HCT116 (cell line): ENCODE results near the gene FAHD1. TPM values are rescaled to one million over a fixed set of nuclear protein-coding genes. Genes with fewer than 3 reads are reported as not detected.

ENCODE experiments used
- ATAC-seq: fragments of 200-7000 bp; cut with Tn5 transposase; 2 replicates; pipeline ENCODE4 v1.9.1; 2020; ENCODE audit warnings: mild to moderate bottlenecking, moderate library complexity
- BruUV-seq: library from RNA; stranded (reverse); fragments of 400-500 nt; replicated peaks from 2 replicates; lab custom pipeline; 2021; lab: Mats Ljungman, UMichigan
- CTCF ChIA-PET: fragments of 300-600 bp; sonication (Branson Sonifier 250); formaldehyde crosslinking; loops from one replicate; lab custom pipeline; 2021; ENCODE audit warnings: antibody characterized with exemption; lab: Charles Lee
- POLR2A ChIA-PET: fragments of 300-600, 350-600 bp; sonication (Branson Sonifier 250); formaldehyde crosslinking; loops from one replicate; lab custom pipeline; 2021; ENCODE audit warnings: antibody characterized with exemption; lab: Charles Lee
- RAD21 ChIA-PET, 2 experiments: fragments of 300-600 bp; sonication (Branson Sonifier 250); formaldehyde crosslinking; loops; one replicate each; lab custom pipeline; 2023; ENCODE audit warnings: low total read pairs in 2 of 2; ENCODE audit not compliant: uncharacterized antibody in 2 of 2, unreplicated experiment in 2 of 2, low non-redundant PET in 1 of 2; lab: Charles Lee
- DNase-seq: peaks from one replicate; pipeline ENCODE4 v3.0.0-alpha.2; 2010; ENCODE audit warnings: low read depth, low spot score
- H2AFZ ChIP-seq: fragments of 200-600 bp; shearing (Covaris generic), sonication (generic); 2 replicates; pipeline ENCODE4 v1.6.1; 2017; ENCODE audit warnings: low read depth, mixed run types, mixed read lengths, antibody characterized with exemption, low read length; ENCODE audit not compliant: poor library complexity, severe bottlenecking
- H3K27ac ChIP-seq: 2 replicates; pipeline ENCODE4 v1.5.1; 2012; ENCODE audit warnings: low read depth, low read length
- H3K27me3 ChIP-seq: fragments of 200-600 bp; sonication (generic); 2 replicates; pipeline ENCODE4 v1.6.1; 2016; ENCODE audit warnings: mixed run types, low read length, mixed read lengths; ENCODE audit not compliant: insufficient read depth
- H3K36me3 ChIP-seq, 2 experiments: fragments of 200-500 bp in 1 of 2; fragments of 200-600 bp in 1 of 2; sonication (Bioruptor generic) in 1 of 2; sonication (generic) in 1 of 2; 2 replicates each; pipeline versions ENCODE4 v1.5.1 to v1.6.1; 2014 to 2016; ENCODE audit warnings: low read length in 2 of 2, inconsistent platforms in 1 of 2, mixed read lengths in 1 of 2, mixed run types in 1 of 2; ENCODE audit not compliant: insufficient read depth in 2 of 2, control insufficient read depth in 1 of 2
- H3K4me1 ChIP-seq, 2 experiments: fragments of 200-600 bp in 1 of 2; sonication (generic) in 1 of 2; 2 replicates each; pipeline versions ENCODE4 v1.5.1 to v1.6.1; 2012 to 2017; ENCODE audit warnings: low read length in 2 of 2, inconsistent platforms in 1 of 2, mild to moderate bottlenecking in 1 of 2, mixed read lengths in 1 of 2, mixed run types in 1 of 2, moderate library complexity in 1 of 2; ENCODE audit not compliant: insufficient read depth in 2 of 2, control insufficient read depth in 1 of 2
- H3K4me2 ChIP-seq: fragments of 200-600 bp; sonication (generic); 2 replicates; pipeline ENCODE4 v1.6.1; 2017; ENCODE audit warnings: mixed run types, low read length, mixed read lengths
- H3K4me3 ChIP-seq, 2 experiments: fragments of 200-600 bp in 1 of 2; sonication (generic) in 1 of 2; replicated peaks in 1 of 2; 2 replicates each; pipeline ENCODE4 v1.5.1; 2011 to 2016; ENCODE audit warnings: low read length in 2 of 2, control low read depth in 1 of 2, low read depth in 1 of 2, mild to moderate bottlenecking in 1 of 2, mixed read lengths in 1 of 2, mixed run types in 1 of 2
- H3K79me2 ChIP-seq: fragments of 200-600 bp; sonication (generic); 2 replicates; pipeline ENCODE4 v1.6.1; 2017; ENCODE audit warnings: mild to moderate bottlenecking, mixed run types, low read length, moderate library complexity, mixed read lengths; ENCODE audit not compliant: insufficient read depth
- H3K9ac ChIP-seq: fragments of 200-600 bp; sonication (generic); 2 replicates; pipeline ENCODE4 v1.6.1; 2016; ENCODE audit warnings: low read length, mixed read lengths
- H3K9me2 ChIP-seq: fragments of 200-600 bp; sonication (generic), shearing (Covaris generic); 2 replicates; pipeline ENCODE4 v1.6.1; 2017; ENCODE audit warnings: mixed run types, mild to moderate bottlenecking, moderate library complexity; ENCODE audit not compliant: insufficient read depth
- H3K9me3 ChIP-seq, 2 experiments: fragments of 200-500 bp in 1 of 2; fragments of 200-600 bp in 1 of 2; sonication (Bioruptor generic) in 1 of 2; sonication (generic) in 1 of 2; 2 replicates each; pipeline ENCODE4 v1.6.1; 2014 to 2017; ENCODE audit warnings: low read length in 2 of 2, mixed read lengths in 2 of 2, inconsistent platforms in 1 of 2, low read depth in 1 of 2, mild to moderate bottlenecking in 1 of 2, mixed run types in 1 of 2, moderate library complexity in 1 of 2; ENCODE audit not compliant: control insufficient read depth in 1 of 2, insufficient read depth in 1 of 2
- H4K20me1 ChIP-seq: fragments of 200-600 bp; sonication (generic), shearing (Covaris generic); 2 replicates; pipeline ENCODE4 v1.6.1; 2017; ENCODE audit warnings: mixed run types, mild to moderate bottlenecking, moderate library complexity; ENCODE audit not compliant: insufficient read depth
- ATF3 ChIP-seq: IDR thresholded peaks from 2 replicates; pipeline ENCODE4 v1.6.1; 2012
- CTCF ChIP-seq, 3 experiments: fragments of 200-600 bp in 1 of 3; sonication (generic) in 1 of 3; IDR thresholded peaks in 2 of 3; conservative IDR thresholded peaks in 1 of 3; 2 replicates each; pipeline ENCODE4 v1.5.1; 2012 to 2017; ENCODE audit warnings: low read depth in 2 of 3, low read length in 2 of 3, antibody characterized with exemption in 1 of 3, borderline replicate concordance in 1 of 3, control low read depth in 1 of 3, mild to moderate bottlenecking in 1 of 3, mixed read lengths in 1 of 3, mixed run types in 1 of 3, moderate library complexity in 1 of 3; ENCODE audit not compliant: insufficient read depth in 1 of 3
- EGR1 ChIP-seq: IDR thresholded peaks from 2 replicates; pipeline ENCODE4 v1.6.1; 2012; ENCODE audit warnings: low read depth
- ELF1 ChIP-seq: IDR thresholded peaks from 2 replicates; pipeline ENCODE4 v1.6.1; 2012; ENCODE audit warnings: low read depth, borderline replicate concordance
- EZH2phosphoT487 ChIP-seq: fragments of 200-600 bp; IDR thresholded peaks from 2 replicates; pipeline ENCODE4 v1.6.1; 2018; ENCODE audit warnings: antibody characterized with exemption, borderline replicate concordance
- FOSL1 ChIP-seq: IDR thresholded peaks from 2 replicates; pipeline ENCODE4 v1.6.1; 2012; ENCODE audit warnings: low read depth
- POLR2AphosphoS5 ChIP-seq: IDR thresholded peaks from 2 replicates; pipeline ENCODE4 v1.6.1; 2011; ENCODE audit warnings: mild to moderate bottlenecking, low read depth, low read length, moderate library complexity
- RAD21 ChIP-seq: IDR thresholded peaks from 2 replicates; pipeline ENCODE4 v1.6.1; 2012; ENCODE audit warnings: low read depth, mild to moderate bottlenecking
- SIN3A ChIP-seq: IDR thresholded peaks from 2 replicates; pipeline ENCODE4 v1.6.1; 2012; ENCODE audit warnings: low read depth
- SRF ChIP-seq: IDR thresholded peaks from 2 replicates; pipeline ENCODE4 v1.6.1; 2012; ENCODE audit warnings: low read depth
- TCF7L2 ChIP-seq: IDR thresholded peaks from 2 replicates; pipeline ENCODE4 v1.7.0; 2011; ENCODE audit warnings: borderline replicate concordance, inconsistent platforms; ENCODE audit not compliant: insufficient read depth, insufficient read length; ENCODE audit errors: extremely low read depth
- YY1 ChIP-seq: IDR thresholded peaks from 2 replicates; pipeline ENCODE4 v1.6.1; 2011; ENCODE audit warnings: low read length, low read depth, moderate library complexity, mild to moderate bottlenecking; ENCODE audit not compliant: insufficient replicate concordance; ENCODE audit errors: extremely low read depth
- ZFX ChIP-seq: fragments of 450-650 bp; IDR thresholded peaks from 2 replicates; pipeline ENCODE4 v1.6.1; 2017
- intact Hi-C: fragments of 100-400 bp; cut with micrococcal nuclease; formaldehyde crosslinking; loops from 2 replicates; pipeline ENCODE4 v1.10.0; 2022
- total RNA-seq: library from RNA; stranded (reverse); gene quantifications from one replicate; pipeline ENCODE4 v1.2.1, GENCODE V29; 2021; ENCODE audit not compliant: unreplicated experiment

The FAHD1 gene
- total RNA-seq, 1 experiment from 2014 or later = 25.8 TPM

- BruUV-seq = no TSS peak
- CTCF ChIA-PET = no interaction called here
- Histone ChIP-seq H3K27me3 (no peaks in the 10 kb centered on the region; the same call in 1 of the 2 replicates), H3K36me3 (no peaks in the 10 kb centered on the region), H3K4me2 (no peak overlapping the region), H3K4me3 (no peak overlapping the region), H3K9ac (no peak overlapping the region), H2AFZ (no peak overlapping the region), H3K9me2 (no peaks in the 10 kb centered on the region), H4K20me1 (no peaks in the 10 kb centered on the region), H3K79me2 (no peaks in the 10 kb centered on the region), H3K27ac (no peak overlapping the region)
- ATAC-seq (no peak), DNase-seq (no peak)
- intact Hi-C loops = no loop called here
- RAD21 ChIA-PET = interaction anchor here in 1 of 2 experiments (0.5 kb wide), 1 partner anchor 55 kb away, joined by 3 read pairs; no protein-coding TSS in a partner anchor
- POLR2A ChIA-PET = interaction anchor here (1.0 kb wide), 1 partner anchor 106 kb away, joined by 4 read pairs; the partner anchor contains the start of gene RPS2
- no peak for TF ChIP-seq SRF
- no peak for TF ChIP-seq ZFX
- TF ChIP-seq ATF3 = no peak
- TF ChIP-seq POLR2AphosphoS5 = no peak
- TF ChIP-seq EZH2phosphoT487 = no peak
- TF ChIP-seq YY1 = no peak
- no peak for TF ChIP-seq RAD21
- TF ChIP-seq FOSL1 = no peak
- TF ChIP-seq TCF7L2 = no peak
- no peak for TF ChIP-seq ELF1
- TF ChIP-seq EGR1 = no peak
- no peak for TF ChIP-seq CTCF (IDR thresholded peaks at IDR 0.05 in 2 of 3, conservative IDR thresholded peaks at IDR 0.05 in 1 of 3; ENCODE audit: borderline replicate concordance in 1 of 3, insufficient read depth in 1 of 3, low read depth in 2 of 3, low read length in 2 of 3)
- TF ChIP-seq SIN3A = no peak
- TF ChIP-seq, all 23 proteins: peak for 0
- peaks cover 6 to 7% of the 10 kb centered on the region in 2 experiments; a peak in 3 of 4 replicates for H3K4me1 ChIP-seq
- H3K9me3 ChIP-seq = no peaks in the 10 kb centered on the region
Observed at GRCh38 chr16:1858189-1858865, 31.3 kb downstream of the FAHD1 start.
